Measurements from ENCODE around the gene VPS8. TPM values are rescaled to one million over a fixed set of nuclear protein-coding genes. Genes with fewer than 3 reads are reported as not detected.

Gene VPS8
- total and polyA plus RNA-seq, 2 donors (not counting 1 experiment from before 2014, with no cell fraction given): 24.9 to 99.4 TPM

DNA sequence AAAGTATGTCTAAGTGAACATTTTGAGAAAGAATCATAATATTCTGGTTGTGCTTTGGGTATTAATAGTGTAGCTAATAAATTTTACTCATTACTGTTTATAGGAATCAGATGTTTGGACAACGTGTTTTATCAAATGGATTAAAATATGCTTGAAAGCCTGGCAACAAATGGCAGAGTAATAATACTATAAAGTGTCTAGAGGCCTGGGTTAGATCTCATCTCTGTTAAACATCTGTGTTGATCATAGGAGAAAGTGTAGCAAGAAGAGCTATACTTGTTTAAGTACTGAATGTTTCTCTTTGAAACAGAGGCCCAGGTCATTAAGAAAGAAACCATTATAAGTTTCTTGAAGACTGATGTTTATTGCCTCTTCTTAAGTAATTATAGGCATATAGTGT, 30.5 kb downstream of the VPS8 start:
- peak in 1 of 2 donors; percentile 4 for DNase-seq (ENCODE audit: low read depth in 2 of 2)
- no peaks in the 10 kb centered on the region for H4K20me1 ChIP-seq (ENCODE audit: control insufficient read depth, extremely low read depth, insufficient read depth, low read length)
- no peaks in the 10 kb centered on the region for H3K4me1 ChIP-seq (ENCODE audit: control insufficient read depth, extremely low read depth, insufficient read depth, low read length)
- H3K27me3 ChIP-seq (ENCODE audit: control insufficient read depth, insufficient read depth, low read length): no peaks in the 10 kb centered on the region
- no peak overlapping the region for H2AFZ ChIP-seq (ENCODE audit: low read length)
- no peaks in the 10 kb centered on the region for H3K9me3 ChIP-seq (ENCODE audit: control insufficient read depth, insufficient read depth, low read depth, low read length)
- H3K4me3 ChIP-seq (replicated peaks in 1 of 4; ENCODE audit: control extremely low read depth in 1 of 4, insufficient read depth in 1 of 4, low read depth in 3 of 4, low read length in 4 of 4): no peak overlapping the region
- H3K27ac ChIP-seq (ENCODE audit: insufficient read depth, low read length): no peak overlapping the region
- no peaks in the 10 kb centered on the region for H3K79me2 ChIP-seq (ENCODE audit: control insufficient read depth, insufficient read depth, low read length)
- H3K36me3 ChIP-seq (ENCODE audit: control insufficient read depth, insufficient read depth, low read length): no peaks in the 10 kb centered on the region
- TF ChIP-seq EZH2 (IDR thresholded peaks at IDR 0.05; ENCODE audit: low read length, missing control alignments): no peak
- TF ChIP-seq CTCF (conservative IDR thresholded peaks at IDR 0.05 in 1 of 2, IDR thresholded peaks at IDR 0.05 in 1 of 2; ENCODE audit: low read depth in 1 of 2, low read length in 2 of 2): no peak
- no peak overlapping the region for H3K4me2 ChIP-seq (ENCODE audit: extremely low read depth, insufficient read depth, low read length)
- H3K9ac ChIP-seq (ENCODE audit: insufficient read depth, low read length): no peak overlapping the region

DNA sequence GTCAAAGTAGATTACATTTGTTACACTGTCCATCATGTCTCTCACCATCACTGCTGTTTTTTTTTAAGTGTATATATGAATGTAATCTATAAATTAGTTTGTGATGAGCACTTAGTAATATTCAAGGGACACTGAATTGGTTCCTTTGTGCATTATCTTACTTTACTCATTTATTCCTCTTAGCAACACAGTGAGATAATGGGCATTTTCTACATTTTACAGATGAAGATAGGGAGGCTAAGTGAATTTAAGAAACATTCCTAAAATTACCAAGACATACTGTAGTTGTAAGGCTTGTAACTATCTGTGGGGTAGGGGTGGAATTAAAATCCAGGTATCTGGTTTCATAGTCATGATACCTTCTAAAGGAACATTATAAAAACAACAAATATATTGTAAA, 33.9 kb downstream of the VPS8 start:
- Histone ChIP-seq H3K4me2 (ENCODE audit: extremely low read depth, insufficient read depth, low read length) (no peak overlapping the region), H2AFZ (ENCODE audit: low read length) (no peak overlapping the region), H3K4me3 (replicated peaks in 1 of 4; ENCODE audit: control extremely low read depth in 1 of 4, insufficient read depth in 1 of 4, low read depth in 3 of 4, low read length in 4 of 4) (no peak overlapping the region), H3K27ac (ENCODE audit: insufficient read depth, low read length) (no peak overlapping the region), H3K36me3 (ENCODE audit: control insufficient read depth, insufficient read depth, low read length) (no peaks in the 10 kb centered on the region), H3K79me2 (ENCODE audit: control insufficient read depth, insufficient read depth, low read length) (no peaks in the 10 kb centered on the region), H3K4me1 (ENCODE audit: control insufficient read depth, extremely low read depth, insufficient read depth, low read length) (no peaks in the 10 kb centered on the region), H4K20me1 (ENCODE audit: control insufficient read depth, extremely low read depth, insufficient read depth, low read length) (no peaks in the 10 kb centered on the region), H3K9me3 (ENCODE audit: control insufficient read depth, insufficient read depth, low read depth, low read length) (no peaks in the 10 kb centered on the region), H3K9ac (ENCODE audit: insufficient read depth, low read length) (no peak overlapping the region), H3K27me3 (ENCODE audit: control insufficient read depth, insufficient read depth, low read length) (no peaks in the 10 kb centered on the region)
- no peak for DNase-seq (ENCODE audit: low read depth in 2 of 2)
- TF ChIP-seq EZH2 (IDR thresholded peaks at IDR 0.05; ENCODE audit: low read length, missing control alignments): no peak
- TF ChIP-seq CTCF (conservative IDR thresholded peaks at IDR 0.05 in 1 of 2, IDR thresholded peaks at IDR 0.05 in 1 of 2; ENCODE audit: low read depth in 1 of 2, low read length in 2 of 2): no peak

GRCh38 chr3:184846496-184846895, 34.5 kb downstream of the VPS8 start:
- H3K4me3 ChIP-seq (replicated peaks in 1 of 4; ENCODE audit: control extremely low read depth in 1 of 4, insufficient read depth in 1 of 4, low read depth in 3 of 4, low read length in 4 of 4): no peak overlapping the region
- DNase-seq (ENCODE audit: low read depth in 2 of 2): no peak
- H3K9me3 ChIP-seq (ENCODE audit: control insufficient read depth, insufficient read depth, low read depth, low read length): no peaks in the 10 kb centered on the region
- no peak for TF ChIP-seq CTCF (conservative IDR thresholded peaks at IDR 0.05 in 1 of 2, IDR thresholded peaks at IDR 0.05 in 1 of 2; ENCODE audit: low read depth in 1 of 2, low read length in 2 of 2)
- no peak for TF ChIP-seq EZH2 (IDR thresholded peaks at IDR 0.05; ENCODE audit: low read length, missing control alignments)
- H3K79me2 ChIP-seq (ENCODE audit: control insufficient read depth, insufficient read depth, low read length): no peaks in the 10 kb centered on the region
- H4K20me1 ChIP-seq (ENCODE audit: control insufficient read depth, extremely low read depth, insufficient read depth, low read length): no peaks in the 10 kb centered on the region
- no peaks in the 10 kb centered on the region for H3K36me3 ChIP-seq (ENCODE audit: control insufficient read depth, insufficient read depth, low read length)
- no peaks in the 10 kb centered on the region for H3K27me3 ChIP-seq (ENCODE audit: control insufficient read depth, insufficient read depth, low read length)
- H3K9ac ChIP-seq (ENCODE audit: insufficient read depth, low read length): no peak overlapping the region
- H3K27ac ChIP-seq (ENCODE audit: insufficient read depth, low read length): no peak overlapping the region
- H2AFZ ChIP-seq (ENCODE audit: low read length): no peak overlapping the region
- H3K4me2 ChIP-seq (ENCODE audit: extremely low read depth, insufficient read depth, low read length): no peak overlapping the region
- H3K4me1 ChIP-seq (ENCODE audit: control insufficient read depth, extremely low read depth, insufficient read depth, low read length): no peaks in the 10 kb centered on the region
